Left forelimb (tissue), 1 donor: ENCODE measurements around the gene FBN2.
"Not testable (repeated sequence)": the region's sequence is repeated elsewhere in the genome, so short reads cannot be mapped to it uniquely, and the experiment has no call there.

Experiments used
- DNase-seq: peaks from one replicate; pipeline ENCODE4 v3.0.0-alpha.2; 2018; ENCODE audit warnings: low spot score

The FBN2 gene

DNA sequence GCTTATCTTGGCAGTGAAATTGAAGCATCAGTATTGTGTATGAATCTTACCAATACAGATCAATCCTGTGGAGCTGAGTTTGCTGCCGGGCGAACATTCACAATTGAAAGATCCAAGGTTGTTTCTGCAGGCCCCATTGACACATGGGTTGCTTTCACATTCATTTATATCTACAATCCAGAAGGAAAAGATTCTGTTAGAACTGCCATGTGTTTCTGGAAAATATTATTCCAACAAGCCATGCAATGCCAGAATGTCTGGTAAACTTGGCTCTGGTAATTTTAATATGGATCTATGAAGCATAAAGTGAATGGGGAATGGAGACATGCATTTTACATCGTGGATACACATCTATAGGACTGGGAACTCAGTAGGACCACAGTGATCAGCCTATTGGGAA is 180.8 kb downstream of the FBN2 start:
- no peak for DNase-seq

DNA sequence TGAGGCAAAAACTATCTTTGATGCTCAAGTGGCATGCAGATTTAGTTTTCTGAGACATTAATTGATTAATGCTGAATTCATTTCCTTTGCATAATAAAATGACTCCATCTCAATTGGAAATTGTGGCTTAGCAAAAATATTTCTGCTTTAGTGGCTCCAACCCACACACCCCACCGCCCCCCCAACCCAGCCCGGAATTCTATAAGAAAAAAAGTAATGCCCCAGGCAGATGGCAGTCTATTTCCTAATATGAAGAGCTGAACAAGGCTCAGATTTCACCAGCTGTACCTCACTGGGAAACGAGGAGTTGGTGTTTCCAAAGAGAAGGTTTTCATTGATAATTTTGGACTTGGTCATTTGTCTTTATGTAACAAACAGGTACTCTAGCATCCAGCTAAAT is 182.1 kb downstream of the FBN2 start:
- no peak for DNase-seq

DNA sequence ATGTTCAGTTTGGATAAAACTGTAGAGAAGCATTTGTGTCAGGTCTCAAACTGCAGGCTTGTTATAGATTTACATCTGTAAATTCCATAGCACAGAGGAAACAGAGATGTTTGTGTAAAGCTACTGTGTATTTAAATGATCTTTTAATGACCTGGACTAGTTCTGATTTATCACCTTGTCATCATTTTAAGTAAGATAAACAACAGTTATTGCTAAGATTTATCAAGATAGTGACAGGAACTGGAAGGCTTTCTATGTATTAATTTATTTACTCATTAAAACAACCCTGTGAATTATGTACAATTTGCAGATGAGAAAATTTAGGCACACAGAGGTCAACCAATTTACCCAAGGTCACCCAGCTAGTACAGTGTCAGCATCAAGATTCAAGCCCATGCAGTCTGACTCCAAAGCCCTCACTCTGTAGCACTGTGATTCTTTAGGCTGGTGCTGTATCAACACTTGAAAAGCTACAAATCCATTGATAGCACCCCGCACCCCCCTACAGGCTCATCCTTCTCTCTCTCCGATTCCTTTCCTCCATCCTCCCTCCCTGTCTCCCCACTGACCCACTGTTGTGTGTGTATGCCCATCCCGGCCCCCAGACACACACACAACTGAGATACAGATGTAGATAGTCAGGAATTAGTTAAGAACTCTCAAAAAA is 184.5 kb downstream of the FBN2 start:
- DNase-seq: no peak

- no peak for DNase-seq
These were observed 187.3 kb downstream of the FBN2 start for GRCh38 chr5:128350705-128351104.

DNA sequence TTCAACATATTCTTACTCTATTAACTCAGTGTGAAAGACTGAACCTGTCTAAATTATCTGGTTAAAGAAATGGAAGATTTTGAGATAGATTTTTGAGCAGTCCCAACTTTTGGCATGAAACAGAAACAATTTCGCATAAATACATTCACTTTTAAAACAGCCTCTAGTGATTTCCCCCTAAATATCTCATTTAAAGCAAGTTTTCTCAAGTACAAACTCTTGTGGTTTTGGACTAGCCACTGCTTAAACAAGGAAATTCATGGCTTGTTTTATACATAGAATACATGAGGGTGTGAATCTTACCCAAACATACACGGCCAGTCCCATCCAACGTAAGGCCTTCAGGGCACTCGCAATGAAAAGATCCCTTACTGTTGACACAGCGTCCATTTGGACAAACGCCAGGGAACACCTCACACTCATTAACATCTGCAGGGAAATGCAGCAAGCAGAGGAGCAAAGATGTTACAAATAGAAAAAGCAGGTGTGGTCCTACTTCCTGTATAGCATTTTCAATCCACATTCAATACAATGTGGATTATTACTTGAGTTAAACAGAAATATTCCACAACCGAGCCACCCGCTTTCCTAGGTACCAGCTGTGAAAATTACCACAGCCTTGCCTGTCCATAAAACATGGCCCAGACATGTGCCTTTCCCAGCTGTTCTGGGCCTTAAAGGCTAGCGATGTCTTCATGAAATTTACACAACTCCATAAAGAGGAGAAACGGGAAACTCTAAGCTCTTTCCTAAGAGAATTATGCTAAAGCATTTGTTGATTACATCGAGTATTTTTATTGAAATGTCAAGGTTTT is 188.8 kb downstream of the FBN2 start:
- no peak for DNase-seq

- DNase-seq: no peak
These were observed 192.0 kb downstream of the FBN2 start for GRCh38 chr5:128346038-128346437.

DNA sequence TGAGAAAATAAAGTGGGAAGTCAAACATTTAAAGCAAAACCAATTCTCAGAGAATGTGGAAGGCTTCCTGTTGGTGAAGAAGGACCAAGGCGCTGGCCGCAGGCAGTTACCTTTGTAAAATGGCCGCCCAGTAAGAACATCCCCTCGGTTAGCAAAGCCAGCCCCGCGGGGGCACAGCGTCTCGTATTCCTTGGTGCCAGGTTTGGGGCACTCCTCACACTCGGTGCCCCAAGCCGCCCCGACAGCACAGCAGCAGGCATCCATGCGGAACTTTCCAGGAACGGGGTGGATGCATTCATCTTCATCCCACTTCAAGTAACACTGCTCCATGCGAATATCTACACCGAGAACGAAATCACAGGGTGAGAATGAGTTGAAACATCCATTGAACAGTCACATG is 192.8 kb downstream of the FBN2 start:
- no peak for DNase-seq

GRCh38 chr5:128343168-128343567 is 194.9 kb downstream of the FBN2 start:
- DNase-seq: no peak

- DNase-seq: no peak
These were observed 197.0 kb downstream of the FBN2 start for GRCh38 chr5:128341056-128341455.

DNA sequence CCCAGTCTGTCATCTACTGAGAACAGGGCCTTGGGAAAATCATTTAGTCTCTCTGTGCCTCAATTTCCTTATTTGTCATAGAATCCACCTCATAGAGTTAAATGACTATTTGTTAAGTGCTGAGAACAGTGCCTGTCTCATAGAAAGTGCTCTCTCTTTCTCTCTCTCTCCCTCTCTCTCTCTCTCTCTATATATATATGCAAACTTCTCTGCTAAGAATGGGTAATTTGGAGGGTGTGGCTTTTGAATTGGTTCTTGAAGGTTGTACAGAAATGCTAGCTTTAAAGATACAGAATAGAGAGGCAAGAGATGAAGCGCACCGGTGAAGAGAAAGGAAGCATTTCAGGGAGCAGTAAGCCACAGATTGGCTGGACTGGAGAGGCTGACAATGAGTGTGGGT is 197.4 kb downstream of the FBN2 start:
- no peak for DNase-seq

DNA sequence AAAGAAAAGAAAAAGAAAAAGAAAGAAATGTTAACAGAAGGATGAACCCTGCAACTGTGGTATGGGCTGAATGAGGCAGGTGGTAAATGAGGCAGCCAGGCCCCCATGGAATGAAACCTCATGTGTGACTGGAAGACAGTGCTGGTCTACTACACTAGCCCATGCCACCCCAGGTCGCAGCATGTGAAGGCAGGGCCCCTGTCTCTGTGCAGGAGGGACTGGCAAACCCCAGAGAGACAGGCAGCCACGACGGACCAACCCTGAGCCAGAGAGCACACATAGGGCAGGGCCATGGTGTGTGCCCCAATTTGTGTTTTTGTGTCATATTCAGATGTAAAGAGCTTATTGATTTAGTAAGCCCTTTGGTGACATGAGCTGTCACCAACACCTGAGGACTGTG is 198.5 kb downstream of the FBN2 start:
- no peak for DNase-seq

GRCh38 chr5:128338649-128339048 is 199.4 kb downstream of the FBN2 start:
- no peak for DNase-seq

GRCh38 chr5:128335339-128335738 is 202.7 kb downstream of the FBN2 start:
- DNase-seq: no peak

- no peak for DNase-seq
These were observed 203.9 kb downstream of the FBN2 start for GRCh38 chr5:128334010-128334716.

GRCh38 chr5:128331261-128331660 is 206.8 kb downstream of the FBN2 start:
- no peak for DNase-seq

- DNase-seq: no peak
These were observed 208.6 kb downstream of the FBN2 start for GRCh38 chr5:128329386-128329939.

DNA sequence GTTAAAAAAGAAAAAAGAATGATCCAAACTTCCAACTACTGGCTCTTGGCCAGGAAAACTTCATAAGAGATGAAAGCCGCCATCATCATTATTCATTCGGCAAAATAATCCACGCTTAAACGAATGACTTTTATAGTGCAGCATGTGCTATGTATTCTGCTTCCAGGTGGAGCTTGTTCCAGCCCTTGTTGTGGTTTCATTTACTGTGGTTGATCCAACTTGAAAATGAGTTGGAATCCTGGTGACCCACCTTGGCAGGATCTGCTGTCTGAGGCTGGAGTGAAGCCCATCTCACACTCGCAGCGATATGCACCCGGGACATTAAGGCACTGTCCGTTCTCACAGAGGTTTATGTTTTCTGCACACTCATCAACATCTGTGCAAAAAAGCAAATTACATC is 209.6 kb downstream of the FBN2 start:
- peak; percentile 69 for DNase-seq

- DNase-seq: no peak
These were observed 210.0 kb downstream of the FBN2 start for GRCh38 chr5:128328007-128328406.

DNA sequence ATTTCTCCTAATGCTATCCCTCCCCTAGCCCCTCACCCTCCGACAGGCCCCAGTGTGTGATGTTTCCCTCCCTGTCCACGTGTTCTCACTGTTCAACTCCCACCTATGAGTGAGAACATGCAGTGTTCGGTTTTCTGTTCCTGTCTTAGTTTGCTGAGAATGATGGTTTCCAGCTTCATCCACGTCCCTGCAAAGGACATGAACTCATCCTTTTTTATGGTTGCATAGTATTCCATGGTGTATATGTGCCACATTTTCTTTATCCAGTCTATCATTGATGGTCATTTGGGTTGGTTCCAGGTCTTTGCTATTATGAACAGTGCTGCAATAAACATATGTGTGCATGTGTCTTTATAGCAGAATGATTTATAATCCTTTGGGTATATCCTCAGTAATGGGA is 216.6 kb downstream of the FBN2 start:
- DNase-seq: not testable (repeated sequence)

- no peak for DNase-seq
These were observed 219.4 kb downstream of the FBN2 start for GRCh38 chr5:128318691-128319090.

DNA sequence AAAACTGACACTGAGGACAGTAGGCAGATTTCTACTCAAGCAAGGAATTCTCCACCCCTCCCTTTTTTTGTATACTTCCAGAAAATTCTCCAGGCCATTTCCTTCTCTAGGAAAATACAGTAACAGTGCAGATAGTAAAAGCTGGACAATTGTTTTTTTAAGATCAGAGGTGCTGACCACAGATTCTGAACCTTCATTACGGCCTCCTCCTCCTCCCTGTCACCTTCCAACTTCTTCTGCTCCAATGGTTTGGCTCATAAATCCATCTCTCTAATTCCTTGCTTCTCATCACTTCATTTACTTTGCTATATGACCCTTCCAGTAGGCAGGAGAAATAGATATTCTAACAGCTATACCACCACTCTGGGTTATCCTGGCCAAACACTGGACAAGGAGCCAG is 220.6 kb downstream of the FBN2 start:
- DNase-seq: no peak

GRCh38 chr5:128315671-128316070 is 222.4 kb downstream of the FBN2 start:
- no peak for DNase-seq

GRCh38 chr5:128305341-128305740 is 232.7 kb downstream of the FBN2 start:
- no peak for DNase-seq
